Upper lobe of left lung (tissue), 6 donors: ENCODE measurements around the gene CIBAR2. TPM values are rescaled to one million over a fixed set of nuclear protein-coding genes. Genes with fewer than 3 reads are reported as not detected.

ENCODE experiments used
- ATAC-seq, 2 donors: fragments of 200-7000 bp; cut with Tn5 transposase; one replicate each; pipeline ENCODE4 v1.9.1; 2022; ENCODE audit warnings: mild to moderate bottlenecking in 2 of 2, moderate library complexity in 2 of 2; ENCODE audit not compliant: low FRiP score in 2 of 2
- DNase-seq, 2 donors: peaks; one replicate each; pipeline ENCODE4 v3.0.0-alpha.2; 2019 to 2020
- H3K27ac ChIP-seq, 4 donors: fragments of 200-600 bp; sonication (generic); one replicate each; pipeline ENCODE4 v1.5.1; 2016 to 2019
- H3K27me3 ChIP-seq, 4 donors: fragments of 200-600 bp; sonication (generic); one replicate each; pipeline ENCODE4 v1.5.1; 2017 to 2019
- H3K36me3 ChIP-seq, 4 donors: fragments of 200-600 bp; sonication (generic); one replicate each; pipeline ENCODE4 v1.5.1; 2016 to 2019
- H3K4me1 ChIP-seq, 4 donors: fragments of 200-600 bp; sonication (generic); one replicate each; pipeline ENCODE4 v1.5.1; 2018 to 2019
- H3K4me3 ChIP-seq, 4 donors: fragments of 200-600 bp; sonication (generic); one replicate each; pipeline ENCODE4 v1.5.1; 2017 to 2019; ENCODE audit warnings: mild to moderate bottlenecking in 2 of 4, moderate library complexity in 1 of 4
- H3K9me3 ChIP-seq, 4 donors: fragments of 200-600 bp; sonication (generic); one replicate each; pipeline ENCODE4 v1.5.1; 2018 to 2019
- EP300 ChIP-seq, 4 donors: sonication (generic); formaldehyde crosslinking; IDR thresholded peaks; one replicate each; pipeline ENCODE4 v1.5.1; 2017; ENCODE audit warnings: antibody characterized with exemption in 4 of 4, control low read depth in 2 of 4
- POLR2A ChIP-seq, 4 donors: fragments of 450-650 bp; IDR thresholded peaks; one replicate each; pipeline ENCODE4 v1.5.1; 2016 to 2017; ENCODE audit warnings: antibody characterized with exemption in 4 of 4, mild to moderate bottlenecking in 2 of 4
- POLR2AphosphoS5 ChIP-seq, 2 donors: sonication (generic); formaldehyde crosslinking; IDR thresholded peaks; one replicate each; pipeline ENCODE4 v1.5.1; 2017; ENCODE audit warnings: antibody characterized with exemption in 2 of 2
- WGBS, 2 donors: methylation state at CpG; one replicate each; pipeline ENCODE4 v1.1.5; 2017 to 2018; 5-methylcytosine and 5-hydroxymethylcytosine counted together
- total RNA-seq, 6 donors: library from RNA; depleted of rRNA in 4 of 6; stranded (reverse); fragments of >200 nt in 4 of 6; gene quantifications; one replicate each; pipeline versions ENCODE4 v1.1.0 to v1.2.1, GENCODE V29; 2016 to 2021
- TF ChIP-seq, protein P1 (sequence below), 6 experiments: fragments of 450-650 bp in 4 of 6; fragments of 200-600 bp in 2 of 6; sonication (generic) in 2 of 6; IDR thresholded peaks; one replicate each; pipeline ENCODE4 v1.5.1; 2016 to 2019; ENCODE audit warnings: antibody characterized with exemption in 6 of 6
- donor health status: DM: no; HTN: no; CAD: no; lungs with moderate emphysema.
- donor health status: DM: no; HTN: yes; CAD: no; lungs with severe emphysema.

The CIBAR2 gene
- total RNA-seq, 6 donors from 2014 or later = 0.40 to 35.6 (median 9.9) TPM

DNA sequence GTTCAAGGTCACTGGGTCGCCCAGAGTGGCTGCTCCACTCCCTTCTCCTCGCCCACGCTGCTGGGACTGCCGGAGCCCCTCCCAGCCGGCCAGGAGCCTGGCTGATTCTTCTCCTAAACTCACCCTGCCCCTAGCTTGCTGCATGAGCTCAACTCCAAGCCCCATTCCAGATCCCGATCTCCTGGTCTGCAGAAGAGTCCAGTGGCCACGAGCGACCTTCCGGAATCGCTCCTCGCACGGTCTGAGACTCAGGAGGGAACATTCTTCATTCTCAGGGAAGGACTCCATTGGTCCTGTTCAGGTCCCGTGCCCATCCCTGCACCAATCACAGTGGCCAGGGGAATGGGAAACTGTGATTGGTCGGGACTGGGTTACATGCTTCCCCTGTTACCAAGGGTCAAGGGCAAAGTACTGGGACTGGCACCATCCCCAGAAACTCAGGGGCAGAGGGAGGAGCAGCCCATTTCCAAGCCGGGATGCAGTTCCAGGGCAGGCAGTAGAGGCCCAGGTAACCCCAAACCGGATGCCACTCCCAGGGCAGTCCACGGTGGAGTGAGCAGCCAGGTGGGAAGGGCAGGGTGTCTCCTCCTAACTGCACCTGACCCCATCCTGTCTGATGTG is 24.5 kb upstream of the CIBAR2 start:
- H3K4me3 ChIP-seq = peak overlapping the region in 3 of 4 donors; percentile 18 to 45 (median 38)
- H3K9me3 ChIP-seq = no peaks in the 10 kb centered on the region
- 61 to 64% methylated on average over 14 to 17 of the region's 17 CpGs for WGBS, 2 donors
- H3K36me3 ChIP-seq = no peaks in the 10 kb centered on the region
- no peak for DNase-seq
- H3K4me1 ChIP-seq = peaks cover 28 to 39% (median 33%) of the 10 kb centered on the region in 4 donors
- ATAC-seq = peak; percentile 54 to 77
- H3K27me3 ChIP-seq = no peaks in the 10 kb centered on the region
- peak overlapping the region; percentile 67 to 89 (median 80) for H3K27ac ChIP-seq
- no peak for TF ChIP-seq POLR2A (IDR thresholded peaks at IDR 0.05)
- TF ChIP-seq, protein P1, sequence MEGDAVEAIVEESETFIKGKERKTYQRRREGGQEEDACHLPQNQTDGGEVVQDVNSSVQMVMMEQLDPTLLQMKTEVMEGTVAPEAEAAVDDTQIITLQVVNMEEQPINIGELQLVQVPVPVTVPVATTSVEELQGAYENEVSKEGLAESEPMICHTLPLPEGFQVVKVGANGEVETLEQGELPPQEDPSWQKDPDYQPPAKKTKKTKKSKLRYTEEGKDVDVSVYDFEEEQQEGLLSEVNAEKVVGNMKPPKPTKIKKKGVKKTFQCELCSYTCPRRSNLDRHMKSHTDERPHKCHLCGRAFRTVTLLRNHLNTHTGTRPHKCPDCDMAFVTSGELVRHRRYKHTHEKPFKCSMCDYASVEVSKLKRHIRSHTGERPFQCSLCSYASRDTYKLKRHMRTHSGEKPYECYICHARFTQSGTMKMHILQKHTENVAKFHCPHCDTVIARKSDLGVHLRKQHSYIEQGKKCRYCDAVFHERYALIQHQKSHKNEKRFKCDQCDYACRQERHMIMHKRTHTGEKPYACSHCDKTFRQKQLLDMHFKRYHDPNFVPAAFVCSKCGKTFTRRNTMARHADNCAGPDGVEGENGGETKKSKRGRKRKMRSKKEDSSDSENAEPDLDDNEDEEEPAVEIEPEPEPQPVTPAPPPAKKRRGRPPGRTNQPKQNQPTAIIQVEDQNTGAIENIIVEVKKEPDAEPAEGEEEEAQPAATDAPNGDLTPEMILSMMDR (IDR thresholded peaks at IDR 0.05) = no peak
- TF ChIP-seq POLR2AphosphoS5 (IDR thresholded peaks at IDR 0.05) = no peak
- no peak for TF ChIP-seq EP300 (IDR thresholded peaks at IDR 0.05)

DNA sequence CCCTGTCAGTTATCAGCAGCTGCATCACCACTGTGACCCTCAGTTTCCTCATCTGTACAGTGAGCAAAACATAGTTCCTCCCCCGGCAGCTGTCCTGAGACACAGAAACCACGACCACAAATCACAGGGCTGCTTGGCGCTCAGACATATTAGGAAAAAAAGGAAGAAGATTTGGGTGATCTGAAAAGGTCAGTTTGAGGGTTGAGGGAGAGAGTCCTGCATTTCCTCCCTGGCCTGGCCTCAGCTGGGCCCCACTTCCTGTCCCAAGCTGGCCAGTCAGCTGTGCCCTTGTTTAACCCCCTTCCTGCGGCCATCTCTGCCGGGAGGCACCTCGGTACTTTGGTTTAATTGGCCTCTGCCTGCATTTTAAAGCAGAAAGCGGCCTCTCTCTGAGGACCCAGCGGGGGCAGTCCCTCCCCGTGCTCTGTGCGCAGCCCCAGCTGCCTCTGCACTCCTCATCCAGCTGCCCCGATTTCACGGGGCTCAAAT is 24.0 kb upstream of the CIBAR2 start:
- H3K4me1 ChIP-seq = peaks cover 28 to 40% (median 33%) of the 10 kb centered on the region in 4 donors
- H3K27ac ChIP-seq = peak overlapping the region; percentile 67 to 89 (median 80)
- peak in 1 of 2 donors; percentile 39 for TF ChIP-seq POLR2AphosphoS5 (IDR thresholded peaks at IDR 0.05)
- no peak for TF ChIP-seq EP300 (IDR thresholded peaks at IDR 0.05)
- DNase-seq (peak in 1 of 2 donors; percentile 67), ATAC-seq (peak; percentile 46 to 69)
- H3K27me3 ChIP-seq = no peaks in the 10 kb centered on the region
- 40 to 46% methylated on average over 12 of the region's 12 CpGs for WGBS, 2 donors
- H3K36me3 ChIP-seq = no peaks in the 10 kb centered on the region
- H3K4me3 ChIP-seq = peak overlapping the region in 2 of 4 donors; percentile 25 to 38
- no peaks in the 10 kb centered on the region for H3K9me3 ChIP-seq

DNA sequence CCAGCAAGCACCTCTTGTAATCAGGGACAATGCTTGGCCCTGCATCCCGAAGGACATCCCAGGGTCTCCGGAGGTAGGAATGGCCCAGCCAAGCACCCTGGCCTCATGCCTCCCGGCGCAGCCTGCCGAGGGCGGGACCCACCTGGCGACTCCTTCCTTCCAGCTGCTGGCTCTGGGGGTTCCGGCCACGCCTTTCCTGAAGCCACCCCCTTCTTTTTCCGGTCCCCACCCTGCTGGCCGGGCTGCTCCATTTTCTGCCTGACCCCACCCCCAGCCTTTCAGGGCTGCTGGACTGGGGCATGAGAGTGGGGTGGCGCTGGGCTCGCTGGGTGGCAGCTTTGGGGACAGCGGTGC is 22.5 kb upstream of the CIBAR2 start:
- TF ChIP-seq POLR2A (IDR thresholded peaks at IDR 0.05) = no peak
- TF ChIP-seq EP300 (IDR thresholded peaks at IDR 0.05) = peak in 1 of 4 donors; percentile 17
- TF ChIP-seq, protein P1 (IDR thresholded peaks at IDR 0.05) = no peak
- TF ChIP-seq POLR2AphosphoS5 (IDR thresholded peaks at IDR 0.05) = peak in 1 of 2 donors; percentile 78
- peaks cover 35 to 55% (median 45%) of the 10 kb centered on the region in 4 donors for H3K4me1 ChIP-seq
- no peaks in the 10 kb centered on the region for H3K9me3 ChIP-seq
- WGBS, 2 donors = 69 to 72% methylated on average over 11 to 14 of the region's 14 CpGs
- no peaks in the 10 kb centered on the region for H3K27me3 ChIP-seq
- H3K36me3 ChIP-seq = no peaks in the 10 kb centered on the region
- peak overlapping the region in 3 of 4 donors; percentile 14 to 87 (median 71) for H3K27ac ChIP-seq
- peak in 1 of 2 donors; percentile 82 for DNase-seq
- no peak overlapping the region for H3K4me3 ChIP-seq
- ATAC-seq = no peak

DNA sequence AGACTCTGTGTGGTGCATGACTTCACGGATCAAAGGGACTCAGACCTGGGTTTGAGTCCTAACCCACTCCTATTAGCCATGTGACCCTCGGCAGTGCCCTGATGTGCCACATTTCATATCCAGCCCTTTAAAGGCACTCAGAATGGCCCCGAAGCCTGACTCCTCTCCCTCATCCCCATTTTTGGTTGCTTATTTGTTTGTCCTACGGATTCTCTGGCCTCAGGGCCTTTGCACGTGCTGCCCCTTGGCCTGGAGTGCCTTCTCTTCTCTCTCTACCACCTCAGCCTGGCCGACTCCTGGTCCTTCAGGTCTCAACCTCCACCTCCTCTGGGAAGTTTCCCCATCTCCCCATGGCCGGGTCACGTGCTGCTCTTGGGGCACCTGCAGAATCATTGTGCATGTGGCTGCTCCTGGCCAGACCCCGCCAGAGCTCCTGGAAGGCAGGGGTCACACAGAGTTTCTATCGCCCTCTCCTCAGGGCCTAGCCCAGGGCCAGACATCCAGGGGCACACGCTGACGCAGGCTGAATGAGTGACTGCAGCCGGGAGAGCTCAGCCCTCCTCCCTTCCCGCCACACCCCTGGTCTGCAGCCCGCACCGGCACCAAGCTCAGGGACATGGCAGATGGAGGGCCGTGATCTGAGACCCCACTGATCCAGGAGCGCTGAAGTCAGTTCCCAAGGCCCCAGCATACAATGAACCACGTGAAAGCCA is 22.0 kb upstream of the CIBAR2 start:
- no peak for ATAC-seq
- 83 to 97% methylated on average over 10 to 17 of the region's 19 CpGs for WGBS, 2 donors
- H3K27me3 ChIP-seq = no peaks in the 10 kb centered on the region
- TF ChIP-seq POLR2A (IDR thresholded peaks at IDR 0.05) = no peak
- no peak for TF ChIP-seq POLR2AphosphoS5 (IDR thresholded peaks at IDR 0.05)
- TF ChIP-seq, protein P1 (IDR thresholded peaks at IDR 0.05) = no peak
- no peak for TF ChIP-seq EP300 (IDR thresholded peaks at IDR 0.05)
- no peak overlapping the region for H3K4me3 ChIP-seq
- H3K36me3 ChIP-seq = no peaks in the 10 kb centered on the region
- H3K27ac ChIP-seq = peak overlapping the region in 2 of 4 donors; percentile 31 to 87
- DNase-seq = no peak
- no peaks in the 10 kb centered on the region for H3K9me3 ChIP-seq
- peaks cover 39 to 58% (median 48%) of the 10 kb centered on the region in 4 donors for H3K4me1 ChIP-seq

DNA sequence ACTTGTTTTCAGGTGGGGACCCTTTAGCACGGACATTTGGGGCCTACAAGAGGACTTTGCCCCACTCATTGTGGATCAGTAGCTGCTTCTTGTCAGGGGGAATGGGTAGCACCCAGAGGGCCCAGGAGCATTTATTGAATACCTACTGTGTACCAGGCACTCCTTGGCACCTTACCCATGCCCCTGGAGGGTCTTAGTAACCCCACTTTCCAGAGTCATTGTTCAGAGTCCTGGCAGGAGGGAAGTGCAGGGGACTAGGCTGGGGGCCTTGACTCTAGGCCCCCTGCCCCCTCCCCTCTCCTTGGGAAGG is 21.0 kb upstream of the CIBAR2 start:
- no peaks in the 10 kb centered on the region for H3K27me3 ChIP-seq
- H3K4me3 ChIP-seq = no peak overlapping the region
- no peak for DNase-seq
- H3K4me1 ChIP-seq = peaks cover 39 to 58% (median 48%) of the 10 kb centered on the region in 4 donors
- no peak for ATAC-seq
- no peak for TF ChIP-seq POLR2A (IDR thresholded peaks at IDR 0.05)
- TF ChIP-seq EP300 (IDR thresholded peaks at IDR 0.05) = no peak
- no peak for TF ChIP-seq POLR2AphosphoS5 (IDR thresholded peaks at IDR 0.05)
- TF ChIP-seq, protein P1 (IDR thresholded peaks at IDR 0.05) = no peak
- H3K36me3 ChIP-seq = no peaks in the 10 kb centered on the region
- H3K9me3 ChIP-seq = no peaks in the 10 kb centered on the region
- H3K27ac ChIP-seq = no peak overlapping the region
- WGBS, 2 donors = 93 to 100% methylated on average over 1 of the region's 1 CpG
